Neural cell (in vitro differentiated cells): ENCODE data around the gene FAAH.

Experiments used
- CTCF ChIP-seq: fragments of 450-650 bp; IDR thresholded peaks from 2 replicates; pipeline ENCODE4 v1.5.1; 2014; ENCODE audit warnings: antibody characterized with exemption, mild to moderate bottlenecking, moderate library complexity; ENCODE audit not compliant: poor library complexity, severe bottlenecking
- EP300 ChIP-seq: fragments of 450-650 bp; conservative IDR thresholded peaks from 2 replicates; pipeline ENCODE4 v1.6.1; 2014; ENCODE audit warnings: antibody characterized with exemption, mild to moderate bottlenecking, moderate library complexity; ENCODE audit not compliant: poor library complexity, severe bottlenecking
- EZH2 ChIP-seq: fragments of 200-600, 300-800 bp; shearing (Covaris generic), sonication (generic); IDR thresholded peaks from 2 replicates; pipeline ENCODE4 v1.6.1; 2014; ENCODE audit warnings: antibody characterized with exemption, low read length, borderline replicate concordance, mild to moderate bottlenecking; ENCODE audit not compliant: insufficient read depth, poor library complexity, severe bottlenecking
- MXI1 ChIP-seq: fragments of 450-650 bp; conservative IDR thresholded peaks from 2 replicates; pipeline ENCODE4 v1.6.1; 2014; ENCODE audit warnings: antibody characterized with exemption, mild to moderate bottlenecking; ENCODE audit not compliant: poor library complexity, severe bottlenecking
- POLR2AphosphoS5 ChIP-seq: IDR thresholded peaks from 2 replicates; pipeline ENCODE4 v1.6.1; 2012
- RAD21 ChIP-seq: fragments of 450-650 bp; conservative IDR thresholded peaks from 2 replicates; pipeline ENCODE4 v1.6.1; 2014; ENCODE audit warnings: antibody characterized with exemption, mild to moderate bottlenecking, moderate library complexity
- TAF1 ChIP-seq: IDR thresholded peaks from 2 replicates; pipeline ENCODE4 v1.6.1; 2012; ENCODE audit warnings: low read depth

GRCh38 chr1:46380508-46380907 is 13.6 kb upstream of the FAAH start:
- TF ChIP-seq CTCF = no peak
- no peak for TF ChIP-seq MXI1
- TF ChIP-seq TAF1 = no peak
- TF ChIP-seq EP300 = no peak
- no peak for TF ChIP-seq RAD21
- TF ChIP-seq EZH2 = no peak
- TF ChIP-seq POLR2AphosphoS5 = no peak
